22Rv1 (cell line): Measurements from ENCODE around the gene UBR3.

Experiments
- H3K27ac ChIP-seq: fragments of 450-650 bp; 2 replicates; pipeline ENCODE4 v1.5.1; 2017
- ZFX ChIP-seq: fragments of 450-650 bp; IDR thresholded peaks from 2 replicates; pipeline ENCODE4 v1.6.1; 2017; ENCODE audit warnings: antibody characterized with exemption, borderline replicate concordance
- TF ChIP-seq, protein P1 (sequence below): fragments of 450-650 bp; IDR thresholded peaks from 2 replicates; pipeline ENCODE4 v1.5.1; 2017; ENCODE audit warnings: mild to moderate bottlenecking

The UBR3 gene

DNA sequence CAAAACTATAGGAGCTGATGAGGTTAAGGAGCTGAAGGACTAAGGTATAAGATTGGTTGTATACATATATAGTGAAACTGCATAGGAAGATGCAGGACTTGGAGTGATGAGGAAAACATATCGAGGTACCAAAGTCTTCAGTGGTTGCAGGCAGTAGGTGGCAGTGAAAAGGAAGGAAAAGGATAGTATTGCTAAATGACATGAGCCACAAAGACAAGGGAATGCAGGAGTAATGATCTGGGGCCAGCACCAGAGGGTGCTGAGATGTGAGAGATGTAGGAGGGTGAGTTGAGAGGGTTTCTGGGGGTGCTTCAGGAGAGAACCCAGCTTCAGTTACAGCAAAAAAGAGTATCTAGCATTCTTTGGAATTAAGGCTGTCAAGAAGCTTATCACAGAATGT is 178.4 kb downstream of the UBR3 start:
- no peak overlapping the region for H3K27ac ChIP-seq
- TF ChIP-seq, protein P1, sequence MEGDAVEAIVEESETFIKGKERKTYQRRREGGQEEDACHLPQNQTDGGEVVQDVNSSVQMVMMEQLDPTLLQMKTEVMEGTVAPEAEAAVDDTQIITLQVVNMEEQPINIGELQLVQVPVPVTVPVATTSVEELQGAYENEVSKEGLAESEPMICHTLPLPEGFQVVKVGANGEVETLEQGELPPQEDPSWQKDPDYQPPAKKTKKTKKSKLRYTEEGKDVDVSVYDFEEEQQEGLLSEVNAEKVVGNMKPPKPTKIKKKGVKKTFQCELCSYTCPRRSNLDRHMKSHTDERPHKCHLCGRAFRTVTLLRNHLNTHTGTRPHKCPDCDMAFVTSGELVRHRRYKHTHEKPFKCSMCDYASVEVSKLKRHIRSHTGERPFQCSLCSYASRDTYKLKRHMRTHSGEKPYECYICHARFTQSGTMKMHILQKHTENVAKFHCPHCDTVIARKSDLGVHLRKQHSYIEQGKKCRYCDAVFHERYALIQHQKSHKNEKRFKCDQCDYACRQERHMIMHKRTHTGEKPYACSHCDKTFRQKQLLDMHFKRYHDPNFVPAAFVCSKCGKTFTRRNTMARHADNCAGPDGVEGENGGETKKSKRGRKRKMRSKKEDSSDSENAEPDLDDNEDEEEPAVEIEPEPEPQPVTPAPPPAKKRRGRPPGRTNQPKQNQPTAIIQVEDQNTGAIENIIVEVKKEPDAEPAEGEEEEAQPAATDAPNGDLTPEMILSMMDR, result no peak
- no peak for TF ChIP-seq ZFX

- TF ChIP-seq ZFX, result no peak
- TF ChIP-seq, protein P1, result no peak
- H3K27ac ChIP-seq, result no peak overlapping the region
Measured at GRCh38 chr2:170006587-170007325, 179.5 kb downstream of the UBR3 start.

GRCh38 chr2:170009209-170009608 is 182.0 kb downstream of the UBR3 start:
- no peak overlapping the region for H3K27ac ChIP-seq

GRCh38 chr2:170012773-170013172 is 185.5 kb downstream of the UBR3 start:
- no peak for TF ChIP-seq ZFX
- TF ChIP-seq, protein P1, result no peak
- no peak overlapping the region for H3K27ac ChIP-seq

More at GRCh38 chr2:170009209-170009608, 182.0 kb downstream of the UBR3 start:
- TF ChIP-seq, protein P1, result no peak
- TF ChIP-seq ZFX, result no peak

DNA sequence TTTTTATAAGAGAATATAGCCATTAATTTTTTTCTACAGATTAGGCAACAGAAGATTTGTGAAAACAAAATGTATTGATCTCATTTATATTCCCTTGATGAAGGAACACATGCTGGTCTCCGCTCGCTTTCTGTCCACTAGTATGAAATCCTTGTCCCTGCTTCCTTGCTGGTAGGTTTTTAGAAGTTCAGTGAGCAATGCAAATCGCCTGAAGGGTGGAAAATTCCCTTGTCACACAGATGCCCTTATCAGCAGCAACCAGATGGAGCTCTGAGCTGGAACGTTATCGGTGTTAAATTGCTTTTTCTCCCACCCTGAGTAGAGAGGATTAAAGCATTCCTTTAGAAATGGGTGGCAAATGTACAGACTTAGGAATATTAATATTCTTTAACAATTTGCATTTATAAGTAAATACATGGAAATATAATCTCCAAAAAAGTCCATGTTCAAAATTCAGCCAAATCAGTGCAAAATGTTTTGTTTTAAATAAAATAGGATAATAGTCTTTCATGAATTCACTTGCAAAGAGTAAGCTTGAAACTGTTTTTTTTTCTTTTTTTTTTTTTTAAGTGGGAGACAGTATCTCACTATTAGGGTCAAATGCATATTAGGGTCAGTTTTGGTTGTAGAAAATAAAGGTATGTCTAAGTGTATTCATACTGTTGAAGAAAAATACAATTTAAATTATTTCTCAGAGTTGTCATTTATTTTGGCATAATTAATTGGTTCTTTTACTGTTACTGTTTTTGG is 186.7 kb downstream of the UBR3 start:
- TF ChIP-seq, protein P1, result no peak
- TF ChIP-seq ZFX, result no peak
- no peak overlapping the region for H3K27ac ChIP-seq

GRCh38 chr2:170014769-170015168 is 187.5 kb downstream of the UBR3 start:
- H3K27ac ChIP-seq, result no peak overlapping the region
- TF ChIP-seq, protein P1, result no peak
- TF ChIP-seq ZFX, result no peak
